ENCODE results near the gene PRR5L.

Gene PRR5L

GRCh38 chr11:36451045-36451444 lies 155.0 kb downstream of the PRR5L start:
- TF ChIP-seq FOXP2 (optimal IDR thresholded peaks at IDR 0.05; ENCODE audit: borderline replicate concordance, extremely low read depth, extremely low read length, insufficient read depth): no peak

DNA sequence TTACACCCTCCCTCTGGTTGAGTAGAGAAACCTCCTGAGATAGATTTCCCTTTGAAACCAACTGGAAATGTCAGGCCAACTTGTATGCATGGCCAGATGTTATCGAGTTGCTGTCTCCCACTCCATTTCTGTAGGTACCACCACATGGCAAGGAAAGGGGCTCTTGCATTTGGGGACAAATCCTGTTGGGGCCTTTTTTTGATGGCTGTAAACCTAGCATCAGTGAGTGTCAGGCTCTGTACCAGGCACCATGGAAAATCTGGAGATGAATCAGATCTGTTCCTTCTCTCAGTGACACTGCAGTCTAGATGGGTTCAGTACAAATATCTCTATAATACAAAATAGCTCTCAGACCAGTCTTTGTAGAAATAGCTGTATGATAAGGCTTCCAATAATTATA lies 155.6 kb downstream of the PRR5L start:
- TF ChIP-seq SIN3A (IDR thresholded peaks at IDR 0.05; ENCODE audit: borderline replicate concordance, insufficient read depth, low read length) (no peak), TAF1 (IDR thresholded peaks at IDR 0.05; ENCODE audit: borderline replicate concordance, insufficient read depth, low read length) (no peak), POLR2AphosphoS5 (IDR thresholded peaks at IDR 0.05; ENCODE audit: low read depth, low read length) (no peak), FOXP2 (optimal IDR thresholded peaks at IDR 0.05; ENCODE audit: borderline replicate concordance, extremely low read depth, extremely low read length, insufficient read depth) (no peak)
- TF ChIP-seq, protein P1, sequence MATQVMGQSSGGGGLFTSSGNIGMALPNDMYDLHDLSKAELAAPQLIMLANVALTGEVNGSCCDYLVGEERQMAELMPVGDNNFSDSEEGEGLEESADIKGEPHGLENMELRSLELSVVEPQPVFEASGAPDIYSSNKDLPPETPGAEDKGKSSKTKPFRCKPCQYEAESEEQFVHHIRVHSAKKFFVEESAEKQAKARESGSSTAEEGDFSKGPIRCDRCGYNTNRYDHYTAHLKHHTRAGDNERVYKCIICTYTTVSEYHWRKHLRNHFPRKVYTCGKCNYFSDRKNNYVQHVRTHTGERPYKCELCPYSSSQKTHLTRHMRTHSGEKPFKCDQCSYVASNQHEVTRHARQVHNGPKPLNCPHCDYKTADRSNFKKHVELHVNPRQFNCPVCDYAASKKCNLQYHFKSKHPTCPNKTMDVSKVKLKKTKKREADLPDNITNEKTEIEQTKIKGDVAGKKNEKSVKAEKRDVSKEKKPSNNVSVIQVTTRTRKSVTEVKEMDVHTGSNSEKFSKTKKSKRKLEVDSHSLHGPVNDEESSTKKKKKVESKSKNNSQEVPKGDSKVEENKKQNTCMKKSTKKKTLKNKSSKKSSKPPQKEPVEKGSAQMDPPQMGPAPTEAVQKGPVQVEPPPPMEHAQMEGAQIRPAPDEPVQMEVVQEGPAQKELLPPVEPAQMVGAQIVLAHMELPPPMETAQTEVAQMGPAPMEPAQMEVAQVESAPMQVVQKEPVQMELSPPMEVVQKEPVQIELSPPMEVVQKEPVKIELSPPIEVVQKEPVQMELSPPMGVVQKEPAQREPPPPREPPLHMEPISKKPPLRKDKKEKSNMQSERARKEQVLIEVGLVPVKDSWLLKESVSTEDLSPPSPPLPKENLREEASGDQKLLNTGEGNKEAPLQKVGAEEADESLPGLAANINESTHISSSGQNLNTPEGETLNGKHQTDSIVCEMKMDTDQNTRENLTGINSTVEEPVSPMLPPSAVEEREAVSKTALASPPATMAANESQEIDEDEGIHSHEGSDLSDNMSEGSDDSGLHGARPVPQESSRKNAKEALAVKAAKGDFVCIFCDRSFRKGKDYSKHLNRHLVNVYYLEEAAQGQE (IDR thresholded peaks at IDR 0.05; ENCODE audit: insufficient read depth in 1 of 2, low read depth in 2 of 2, low read length in 2 of 2): no peak

DNA sequence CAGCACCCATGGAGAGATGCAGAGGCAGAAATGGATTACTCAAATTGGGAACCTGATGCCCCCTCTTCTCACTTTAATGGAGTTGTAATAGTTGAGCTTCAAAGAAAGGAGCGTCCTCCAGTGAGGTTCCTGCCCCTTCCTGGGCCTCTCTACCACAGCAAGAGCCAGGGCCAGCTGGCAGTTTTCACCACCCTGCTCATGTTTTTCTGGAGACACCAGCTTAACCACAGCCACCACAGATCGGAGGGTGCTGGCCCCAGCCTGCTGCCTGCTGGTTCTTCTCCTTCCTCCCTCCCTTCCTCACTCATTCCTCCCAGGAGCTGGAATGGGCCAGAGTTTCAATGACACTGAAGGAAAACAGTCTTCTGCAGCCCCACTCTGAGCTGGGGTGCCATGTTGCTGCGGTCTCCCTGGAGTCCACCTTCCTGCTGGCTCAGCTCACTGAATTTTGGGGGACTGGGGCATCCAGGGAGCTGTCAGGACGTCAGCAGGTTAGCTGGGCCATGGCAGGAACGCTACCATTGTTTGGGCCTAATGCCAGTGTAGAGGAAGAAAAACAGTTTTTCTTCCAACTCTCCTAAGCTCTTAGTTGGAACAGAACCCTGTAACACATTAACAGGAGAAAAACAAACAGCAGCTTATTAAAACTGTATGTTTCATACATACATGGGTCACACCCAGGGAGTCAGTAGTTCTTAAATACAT lies 156.3 kb downstream of the PRR5L start:
- TF ChIP-seq TAF1 (IDR thresholded peaks at IDR 0.05; ENCODE audit: borderline replicate concordance, insufficient read depth, low read length) (no peak), FOXP2 (optimal IDR thresholded peaks at IDR 0.05; ENCODE audit: borderline replicate concordance, extremely low read depth, extremely low read length, insufficient read depth) (no peak), POLR2AphosphoS5 (IDR thresholded peaks at IDR 0.05; ENCODE audit: low read depth, low read length) (no peak), SIN3A (IDR thresholded peaks at IDR 0.05; ENCODE audit: borderline replicate concordance, insufficient read depth, low read length) (no peak)
- TF ChIP-seq, protein P1 (IDR thresholded peaks at IDR 0.05; ENCODE audit: insufficient read depth in 1 of 2, low read depth in 2 of 2, low read length in 2 of 2): no peak

GRCh38 chr11:36452961-36453360 lies 156.9 kb downstream of the PRR5L start:
- no peak for TF ChIP-seq POLR2AphosphoS5 (IDR thresholded peaks at IDR 0.05; ENCODE audit: low read depth, low read length)
- TF ChIP-seq, protein P1 (IDR thresholded peaks at IDR 0.05; ENCODE audit: insufficient read depth in 1 of 2, low read depth in 2 of 2, low read length in 2 of 2): no peak
- TF ChIP-seq TAF1 (IDR thresholded peaks at IDR 0.05; ENCODE audit: borderline replicate concordance, insufficient read depth, low read length): no peak
- TF ChIP-seq SIN3A (IDR thresholded peaks at IDR 0.05; ENCODE audit: borderline replicate concordance, insufficient read depth, low read length): no peak
- TF ChIP-seq FOXP2 (optimal IDR thresholded peaks at IDR 0.05; ENCODE audit: borderline replicate concordance, extremely low read depth, extremely low read length, insufficient read depth): no peak

DNA sequence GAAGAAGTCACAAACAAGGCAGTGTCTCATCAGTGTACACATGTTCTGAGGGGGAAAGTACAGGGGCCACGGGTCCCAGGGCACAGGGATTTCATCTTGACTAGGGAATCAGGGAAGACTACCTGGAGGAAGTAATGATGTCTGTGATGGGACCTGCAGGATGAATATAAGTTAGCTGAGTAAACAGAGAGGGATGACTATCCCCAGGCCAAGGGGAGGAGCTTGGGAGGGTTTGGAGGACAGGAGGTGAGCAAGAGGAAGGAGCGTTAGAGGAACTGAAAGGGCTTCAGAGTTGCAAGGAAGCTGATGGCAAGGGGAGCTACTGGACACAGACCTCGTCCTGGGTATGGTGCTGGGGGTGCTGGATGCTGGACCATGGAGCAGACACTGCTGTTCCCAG lies 157.6 kb downstream of the PRR5L start:
- no peak for TF ChIP-seq FOXP2 (optimal IDR thresholded peaks at IDR 0.05; ENCODE audit: borderline replicate concordance, extremely low read depth, extremely low read length, insufficient read depth)
- no peak for TF ChIP-seq SIN3A (IDR thresholded peaks at IDR 0.05; ENCODE audit: borderline replicate concordance, insufficient read depth, low read length)
- no peak for TF ChIP-seq POLR2AphosphoS5 (IDR thresholded peaks at IDR 0.05; ENCODE audit: low read depth, low read length)
- no peak for TF ChIP-seq TAF1 (IDR thresholded peaks at IDR 0.05; ENCODE audit: borderline replicate concordance, insufficient read depth, low read length)
- TF ChIP-seq, protein P1 (IDR thresholded peaks at IDR 0.05; ENCODE audit: insufficient read depth in 1 of 2, low read depth in 2 of 2, low read length in 2 of 2): no peak

Data from PFSK-1 (cell line).